NCI-H128 (cell line): ENCODE measurements around the gene NAGA.

Experiments used
- DNase-seq: peaks from one replicate; lab custom pipeline; 2025; ENCODE audit not compliant: unreplicated experiment; lab: John Stamatoyannopoulos, UW

NAGA gene

DNA sequence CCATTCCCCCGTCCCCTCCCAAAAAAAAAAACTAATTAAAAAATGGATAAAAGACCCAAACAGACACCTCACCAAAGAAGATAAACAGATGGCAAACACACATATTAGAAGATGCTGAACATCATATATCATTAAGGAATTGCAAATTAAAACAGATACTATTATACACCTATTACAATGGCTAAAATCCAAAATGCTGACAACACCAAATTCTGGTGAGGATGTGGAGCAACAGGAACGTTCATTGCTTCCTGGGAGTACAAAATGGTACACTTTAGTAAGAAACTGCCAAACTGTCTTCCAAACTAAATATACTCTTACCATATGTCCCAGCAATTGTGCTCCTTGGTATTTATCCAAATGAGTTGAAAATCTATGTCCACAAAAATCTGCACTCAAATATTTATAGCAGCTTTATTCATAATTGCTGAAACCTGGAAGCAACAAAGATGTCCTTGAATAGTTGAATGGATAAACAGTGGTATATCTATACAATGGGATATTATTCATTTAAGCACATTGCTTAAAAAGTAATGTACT is 19.9 kb downstream of the NAGA start:
- DNase-seq = no peak

DNA sequence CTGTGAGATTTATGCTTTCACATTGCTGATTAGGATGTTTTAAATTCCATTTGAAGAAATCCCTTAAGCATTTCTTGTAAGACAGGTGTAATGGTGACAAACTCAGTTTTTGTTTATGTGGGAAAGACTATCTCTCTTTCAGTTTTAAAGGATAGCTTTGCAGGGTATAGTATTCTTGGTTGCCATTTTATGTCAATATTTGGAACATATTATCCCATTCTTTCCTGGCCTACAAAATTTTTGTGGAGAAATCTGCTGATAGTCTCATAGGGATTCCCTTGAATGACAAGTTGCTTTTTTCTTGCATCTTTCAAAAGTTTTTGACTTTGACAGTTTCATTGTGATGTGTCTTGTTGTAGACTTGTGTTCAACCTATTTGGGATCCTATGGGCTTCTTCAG is 28.8 kb downstream of the NAGA start:
- no peak for DNase-seq

DNA sequence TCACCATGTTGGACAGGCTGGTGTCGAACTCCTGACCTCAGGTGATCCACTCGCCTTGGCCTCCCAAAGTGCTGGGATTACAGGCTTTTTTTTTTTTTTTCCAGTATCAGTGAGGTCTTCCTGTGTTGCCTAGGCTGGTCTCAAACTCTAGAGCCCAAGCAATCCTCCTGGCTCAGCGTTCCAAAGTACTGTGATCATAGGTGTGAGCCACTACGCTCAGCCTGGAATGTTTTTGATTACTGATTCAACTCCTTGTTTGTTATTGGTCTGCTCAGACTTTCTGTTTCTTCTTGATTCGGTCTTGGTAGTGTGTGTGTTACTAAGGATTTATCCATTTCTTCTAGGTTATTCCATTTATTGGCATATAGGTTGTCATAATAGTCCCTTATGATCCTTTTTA is 31.3 kb downstream of the NAGA start:
- DNase-seq = no peak

DNA sequence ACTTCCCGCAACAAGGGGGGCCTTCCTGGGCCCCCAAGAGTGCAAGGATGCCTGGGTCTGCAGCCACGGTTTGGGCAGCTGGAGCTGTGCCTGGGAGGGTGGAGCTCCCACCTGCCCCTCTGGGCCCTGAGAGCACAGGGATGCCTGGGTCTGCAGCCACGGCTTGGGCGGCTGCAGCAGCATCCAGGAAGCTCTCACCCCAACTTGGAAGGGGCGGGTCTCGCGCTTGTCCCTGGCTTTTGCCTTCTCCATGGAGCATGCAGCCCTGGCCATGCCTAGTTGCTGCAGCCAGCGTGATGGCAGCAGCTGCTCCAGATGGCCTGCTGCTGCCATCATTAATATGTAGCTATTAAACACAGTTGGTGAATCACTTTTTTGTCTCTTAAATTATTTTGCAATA is 35.4 kb downstream of the NAGA start:
- no peak for DNase-seq

DNA sequence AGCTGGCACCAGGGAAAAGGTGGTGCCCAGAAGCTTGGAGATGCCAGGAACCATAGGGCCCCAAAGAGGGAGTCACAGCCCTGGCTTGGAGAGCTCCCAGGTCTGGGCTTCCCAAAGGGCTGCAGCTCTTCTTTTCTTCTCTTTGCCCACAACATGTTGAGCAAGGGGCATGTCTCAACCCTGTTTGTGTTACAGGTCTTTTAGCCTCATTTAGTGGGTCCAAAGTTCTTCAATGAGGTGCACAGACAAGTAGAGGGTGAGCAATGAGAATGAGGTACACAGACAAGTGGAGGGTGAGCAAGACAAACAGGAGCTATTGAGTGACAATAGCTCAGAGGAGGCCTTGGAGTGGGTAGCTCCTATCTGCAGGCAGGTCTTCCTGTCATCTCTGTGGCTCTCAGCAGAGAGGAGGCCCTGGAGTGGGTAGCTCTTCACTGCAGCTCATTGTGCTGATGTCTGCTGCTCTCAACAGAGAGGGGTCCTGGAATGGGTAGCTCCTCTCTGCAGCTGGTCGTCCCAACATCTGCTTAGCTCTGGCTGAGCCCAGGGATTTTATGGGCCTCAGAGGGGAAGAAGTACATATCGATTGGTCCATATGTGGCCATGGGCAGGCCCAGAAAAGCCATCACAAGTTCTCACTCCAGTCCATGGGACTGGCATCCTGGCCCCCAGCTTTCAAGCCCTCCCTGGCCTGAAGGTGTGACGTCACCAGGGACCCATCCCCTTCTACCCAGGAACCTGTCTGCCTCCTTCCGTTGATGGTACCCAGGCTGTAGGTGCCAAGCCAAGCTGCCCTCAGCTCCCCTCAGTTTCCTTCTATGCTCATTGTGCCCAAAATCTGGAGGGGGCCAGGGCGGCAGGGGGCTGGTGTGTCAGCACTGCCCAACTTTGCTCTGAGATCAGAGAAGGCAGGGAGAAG is 37.1 kb downstream of the NAGA start:
- DNase-seq = no peak

DNA sequence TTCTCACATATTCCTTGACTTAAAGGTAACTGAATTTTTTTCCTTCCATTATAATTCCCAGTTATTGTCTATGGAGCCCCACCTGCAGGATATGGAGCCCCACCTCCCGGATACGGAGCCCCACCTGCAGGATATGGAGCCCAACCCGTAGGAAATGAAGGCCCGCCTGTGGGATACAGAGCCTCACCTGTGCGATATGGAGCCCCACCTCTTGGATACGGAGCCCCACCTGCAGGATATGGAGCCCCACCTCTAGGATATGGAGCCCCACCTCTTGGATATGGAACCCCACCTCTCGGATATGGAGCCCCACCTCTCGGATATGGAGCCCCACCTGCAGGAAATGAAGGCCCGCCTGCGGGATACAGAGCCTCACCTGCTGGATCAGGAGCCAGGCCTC is 43.9 kb downstream of the NAGA start:
- DNase-seq = no peak

DNA sequence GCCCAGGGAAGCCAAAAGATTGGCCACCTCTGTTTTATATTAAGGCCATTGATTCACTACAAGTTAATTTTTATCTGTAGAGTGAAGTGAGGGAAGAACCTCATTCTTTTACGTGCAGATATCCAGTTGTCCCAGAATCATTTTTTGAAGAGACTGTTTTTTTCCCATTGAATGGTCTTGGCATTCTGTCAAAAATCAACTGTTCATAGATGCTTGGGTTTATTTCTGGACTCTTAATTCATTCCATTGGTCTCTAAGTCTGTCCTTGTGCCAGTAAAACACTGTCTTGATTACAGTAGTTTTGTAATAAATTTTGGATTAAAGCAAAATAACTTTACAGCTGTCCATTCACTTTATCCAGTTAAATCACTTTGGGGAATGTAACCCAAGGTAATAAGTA is 45.2 kb downstream of the NAGA start:
- DNase-seq = no peak

DNA sequence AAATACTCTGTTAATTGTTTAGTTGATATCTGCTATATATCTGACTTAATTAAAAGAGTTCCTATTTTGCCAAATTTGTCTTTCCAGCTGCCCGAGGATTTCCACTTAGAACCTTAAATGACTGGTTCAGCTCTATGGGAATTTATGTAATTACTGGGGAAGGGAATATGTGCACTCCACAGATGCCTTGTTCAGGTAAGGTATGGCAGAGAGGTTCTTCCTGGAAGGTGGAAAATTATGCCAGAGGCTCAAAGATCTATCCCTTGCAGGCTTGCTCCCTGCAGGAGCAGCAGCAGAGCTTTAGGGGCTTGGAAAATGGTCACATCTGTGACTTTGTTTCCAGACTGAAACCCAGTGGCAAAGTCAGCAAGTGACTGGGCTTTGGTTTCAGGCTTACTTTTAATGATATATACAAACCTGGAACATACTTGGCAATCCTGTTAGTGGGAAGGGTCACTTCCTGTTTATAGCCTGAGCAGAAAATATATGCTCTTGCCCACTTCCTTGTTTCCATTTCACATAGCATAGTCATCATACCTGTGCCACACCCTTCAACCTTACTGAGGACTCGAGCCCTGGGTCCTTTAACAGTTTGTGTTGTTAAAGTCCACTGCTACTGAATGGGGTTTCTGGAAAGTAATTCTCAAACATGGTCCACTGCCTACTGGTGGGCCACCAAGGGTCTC is 48.3 kb downstream of the NAGA start:
- DNase-seq = no peak

DNA sequence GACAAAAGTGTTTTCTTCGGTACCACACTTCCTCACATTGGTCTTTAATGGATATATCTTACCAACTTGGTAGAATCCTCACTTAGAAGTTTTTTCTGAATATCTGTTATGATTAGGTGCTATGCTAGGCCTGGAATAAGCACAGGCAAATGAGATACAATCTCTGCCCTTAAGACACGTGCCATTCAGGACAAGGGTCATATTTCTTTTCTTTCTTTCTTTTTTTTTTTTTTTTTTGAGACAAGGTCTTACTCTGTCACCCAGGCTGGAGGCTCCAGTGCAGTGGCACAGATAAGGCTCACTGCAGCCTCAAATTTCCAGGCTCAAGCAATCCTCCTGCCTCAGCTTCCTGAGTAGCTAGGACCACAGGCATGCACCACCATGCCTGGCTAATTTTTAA is 49.0 kb downstream of the NAGA start:
- DNase-seq = no peak

DNA sequence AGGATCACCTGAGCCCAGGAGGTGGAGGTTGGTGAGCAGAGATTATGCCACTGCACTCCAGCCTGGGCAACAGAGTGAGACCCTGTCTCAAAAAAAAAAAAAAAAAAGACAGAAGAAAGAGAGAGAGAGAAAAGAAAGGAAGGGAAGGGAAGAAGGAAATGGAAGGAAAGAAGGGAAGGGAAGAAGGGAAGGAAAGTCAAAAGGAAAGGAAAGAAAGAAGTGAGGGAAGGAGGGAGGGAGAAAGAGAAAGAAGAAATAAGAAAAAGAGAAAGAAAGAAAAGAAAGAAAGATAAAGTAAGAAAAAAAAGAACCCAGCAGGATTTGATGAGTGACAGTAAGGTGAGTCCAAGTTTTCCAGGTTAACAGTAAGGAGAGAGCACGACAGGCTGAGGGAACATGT is 52.4 kb downstream of the NAGA start:
- DNase-seq = no peak

DNA sequence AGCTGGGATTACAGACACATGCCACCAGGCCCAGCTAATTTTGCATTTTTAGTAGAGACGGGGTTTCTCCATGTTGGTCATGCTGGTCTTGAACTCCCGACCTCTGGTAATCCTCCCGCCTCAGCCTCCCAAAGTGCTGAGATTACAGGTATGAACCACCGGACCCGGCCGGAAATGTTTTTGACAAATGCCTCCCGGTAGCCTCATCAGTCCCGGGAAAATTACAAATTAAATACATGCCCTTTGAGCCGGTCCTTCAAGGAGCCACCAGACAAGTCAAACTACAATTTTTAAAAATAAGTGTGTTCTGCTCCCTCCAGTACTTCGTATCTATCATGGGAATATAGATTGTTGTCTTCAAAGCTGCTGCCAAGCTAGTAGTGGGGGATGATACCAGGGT is 54.5 kb downstream of the NAGA start:
- DNase-seq = no peak

DNA sequence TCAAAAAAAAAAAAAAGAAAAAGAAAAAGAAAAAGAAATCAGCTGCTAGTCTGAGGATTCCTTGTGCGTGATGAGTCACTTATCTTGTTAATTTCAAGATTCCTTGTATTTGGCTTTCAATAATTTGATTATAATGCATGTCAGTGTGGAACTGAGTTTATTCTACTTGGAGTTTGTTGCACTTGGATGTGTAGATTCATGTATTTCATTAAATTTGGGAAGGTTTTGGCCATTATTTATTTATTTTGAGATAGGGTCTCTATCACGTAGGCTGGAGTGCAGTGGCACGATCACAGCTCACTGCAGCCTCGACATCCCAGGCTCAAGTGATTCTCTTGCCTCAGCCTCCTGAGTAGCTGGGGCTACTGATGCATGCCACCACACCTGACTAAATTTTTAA is 57.2 kb downstream of the NAGA start:
- DNase-seq = no peak

DNA sequence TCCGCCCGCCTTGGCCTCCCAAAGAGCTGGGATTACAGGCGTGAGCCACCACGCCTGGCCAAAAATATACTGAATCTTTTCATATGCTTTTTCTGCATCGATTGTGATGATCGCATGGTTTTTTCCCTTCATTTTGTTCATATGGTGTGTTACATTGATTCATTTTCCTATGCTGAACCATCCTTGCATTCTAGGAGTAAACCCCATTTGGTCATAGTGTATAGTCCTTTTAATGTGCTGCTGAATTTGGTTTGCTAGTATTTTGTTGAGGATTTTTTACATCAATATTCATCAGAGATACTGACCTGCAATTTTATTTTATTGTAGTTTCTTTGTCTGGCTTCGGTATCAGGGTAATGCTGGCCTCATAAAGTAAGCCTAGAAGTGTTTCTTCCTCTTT is 59.8 kb downstream of the NAGA start:
- DNase-seq = no peak
